Measurements from ENCODE around the gene PDAP1. TPM values are rescaled to one million over a fixed set of nuclear protein-coding genes. Genes with fewer than 3 reads are reported as not detected.
A peak's percentile ranks its signal among the peaks of the same experiment; 100 is the strongest.

The PDAP1 gene
- polyA plus RNA-seq, 2 of the 4 experiments (the other 2 are of a cell fraction) = 81.8 to 347 TPM

DNA sequence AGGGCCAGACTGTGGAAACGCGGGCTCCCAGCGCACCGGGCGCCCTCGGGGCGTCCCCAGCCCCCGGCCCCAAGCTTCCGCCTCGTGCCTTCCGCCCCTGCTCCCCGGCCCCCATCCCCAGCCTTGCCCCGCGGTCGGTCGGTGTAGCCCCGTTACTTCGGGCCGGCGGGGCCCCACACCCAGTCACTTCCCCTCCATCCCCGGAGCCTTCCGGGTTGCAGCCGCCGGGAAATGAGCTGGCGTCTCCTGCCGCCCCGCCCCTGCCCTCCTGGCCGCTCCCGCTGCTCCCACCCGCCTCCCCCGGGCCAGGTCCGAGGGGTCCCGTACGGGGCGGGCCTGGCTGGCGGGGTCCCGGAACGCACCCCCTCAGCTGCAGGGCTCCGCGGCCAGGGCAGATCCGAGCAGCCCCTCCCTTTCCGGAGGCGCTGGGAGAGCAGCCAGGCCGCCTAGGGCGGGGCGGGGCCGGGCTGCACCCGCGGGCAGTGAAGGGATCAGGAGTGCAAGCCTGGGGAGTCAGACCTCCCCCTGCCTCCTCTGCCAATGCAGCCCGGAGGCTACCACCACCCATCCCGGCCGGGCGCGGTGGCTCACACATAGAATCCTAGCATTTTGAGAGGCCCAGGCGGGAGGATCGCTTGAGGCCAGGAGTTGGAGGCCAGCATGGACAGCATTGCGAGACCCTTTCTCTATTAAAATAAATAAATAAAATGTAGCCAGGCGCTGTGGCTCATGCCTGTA lies 33.2 kb downstream of the PDAP1 start:
- FAIRE-seq (no peak), ATAC-seq (peak; percentile 70 to 79), DNase-seq (ENCODE audit: low read depth in 1 of 2, low spot score in 1 of 2) (peak; percentile 73 to 84)
- POLR2A ChIA-PET = interaction anchor here (0.6 to 2.4 kb wide), 4 partner anchors 12 to 96 kb away, joined by 3 to 15 read pairs (median 3); partner anchors contain the start of genes BUD31 and PDAP1
- Histone ChIP-seq H3K4me1 (peaks cover 47% of the 10 kb centered on the region), H3K4me2 (peak overlapping the region; percentile 83), H3K27ac (peak overlapping the region; percentile 95 to 98), H3K9me3 (no peaks in the 10 kb centered on the region), H3K4me3 (peak overlapping the region; percentile 96)
- CTCF ChIA-PET = no interaction called here
- WGBS (ENCODE audit: missing lambda C conversion rate) = 3% methylated on average over 9 of the region's 58 CpGs
- TF ChIP-seq EP300 (IDR thresholded peaks at IDR 0.05) (no peak), JUNB (IDR thresholded peaks at IDR 0.05) (no peak), BHLHE40 (IDR thresholded peaks at IDR 0.05; ENCODE audit: low read depth, low read length) (no peak), POLR2AphosphoS2 (conservative IDR thresholded peaks at IDR 0.05; ENCODE audit: low read length) (no peak), SMC3 (IDR thresholded peaks at IDR 0.05) (no peak), PHF8 (IDR thresholded peaks at IDR 0.05; ENCODE audit: borderline replicate concordance, low read depth) (no peak; the same call in 1 of the 2 replicates), CHD2 (IDR thresholded peaks at IDR 0.05; ENCODE audit: low read length, partially characterized antibody) (no peak), TP53 (CRISPR knock-in tag; IDR thresholded peaks at IDR 0.05) (peak; percentile 70; the same call in 1 of the 2 replicates), MYC (IDR thresholded peaks at IDR 0.05; ENCODE audit: borderline replicate concordance, low read length) (no peak), HDAC2 (IDR thresholded peaks at IDR 0.05) (peak; percentile 64), ESRRA (IDR thresholded peaks at IDR 0.05; ENCODE audit: borderline replicate concordance, low read length) (no peak), KDM5A (IDR thresholded peaks at IDR 0.05) (no peak), EHMT2 (IDR thresholded peaks at IDR 0.05; ENCODE audit: low read depth) (no peak), TFCP2L1 (CRISPR knock-in tag; IDR thresholded peaks at IDR 0.05) (peak; percentile 62; the same call in 1 of the 2 replicates), CBX2 (IDR thresholded peaks at IDR 0.05; ENCODE audit: borderline replicate concordance, low read depth) (no peak), ZNF302 (CRISPR knock-in tag; IDR thresholded peaks at IDR 0.05) (no peak), HOXA7 (CRISPR knock-in tag; IDR thresholded peaks at IDR 0.05) (0 out of 2 replicates have a peak, but pooled peaks have one; percentile 59), ZFP36 (IDR thresholded peaks at IDR 0.05; ENCODE audit: borderline replicate concordance, partially characterized antibody) (no peak), JUN (IDR thresholded peaks at IDR 0.05) (peak in 1 of 2 experiments; percentile 24; a peak in 1 of 5 replicates), EHF (CRISPR knock-in tag; IDR thresholded peaks at IDR 0.05) (no peak), HEYL (CRISPR knock-in tag; IDR thresholded peaks at IDR 0.05) (no peak), HOXB13 (CRISPR knock-in tag; IDR thresholded peaks at IDR 0.05; ENCODE audit: low read depth) (no peak), ZC3H11A (IDR thresholded peaks at IDR 0.05) (no peak), RNF2 (IDR thresholded peaks at IDR 0.05; ENCODE audit: borderline replicate concordance, low read depth) (no peak), POLR2A (IDR thresholded peaks at IDR 0.05; ENCODE audit: low read length) (0 out of 2 replicates have a peak, but pooled peaks have one; percentile 31), FOSB (CRISPR knock-in tag; IDR thresholded peaks at IDR 0.05) (peak; percentile 57; the same call in 1 of the 2 replicates), MAZ (IDR thresholded peaks at IDR 0.05; ENCODE audit: borderline replicate concordance, low read depth, low read length) (no peak), CBX8 (IDR thresholded peaks at IDR 0.05) (no peak), GATA3 (IDR thresholded peaks at IDR 0.05; ENCODE audit: borderline replicate concordance) (0 out of 2 replicates have a peak, but pooled peaks have one; percentile 38), ZSCAN20 (CRISPR knock-in tag; IDR thresholded peaks at IDR 0.05) (no peak), FOXS1 (CRISPR knock-in tag; IDR thresholded peaks at IDR 0.05) (no peak), NPAS2 (CRISPR knock-in tag; IDR thresholded peaks at IDR 0.05; ENCODE audit: borderline replicate concordance) (no peak), KDM1A (IDR thresholded peaks at IDR 0.05; ENCODE audit: low read depth) (peak; percentile 88), RAD21 (conservative IDR thresholded peaks at IDR 0.05 in 1 of 2, IDR thresholded peaks at IDR 0.05 in 1 of 2) (no peak), CHD4 (IDR thresholded peaks at IDR 0.05; ENCODE audit: borderline replicate concordance) (no peak)
- TF ChIP-seq, protein P1, sequence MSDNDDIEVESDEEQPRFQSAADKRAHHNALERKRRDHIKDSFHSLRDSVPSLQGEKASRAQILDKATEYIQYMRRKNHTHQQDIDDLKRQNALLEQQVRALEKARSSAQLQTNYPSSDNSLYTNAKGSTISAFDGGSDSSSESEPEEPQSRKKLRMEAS (IDR thresholded peaks at IDR 0.05) = peak; percentile 61; the same call in 1 of the 2 replicates
- TF ChIP-seq, protein P2, sequence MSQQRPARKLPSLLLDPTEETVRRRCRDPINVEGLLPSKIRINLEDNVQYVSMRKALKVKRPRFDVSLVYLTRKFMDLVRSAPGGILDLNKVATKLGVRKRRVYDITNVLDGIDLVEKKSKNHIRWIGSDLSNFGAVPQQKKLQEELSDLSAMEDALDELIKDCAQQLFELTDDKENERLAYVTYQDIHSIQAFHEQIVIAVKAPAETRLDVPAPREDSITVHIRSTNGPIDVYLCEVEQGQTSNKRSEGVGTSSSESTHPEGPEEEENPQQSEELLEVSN (IDR thresholded peaks at IDR 0.05; ENCODE audit: borderline replicate concordance, low read depth) = no peak
- TF ChIP-seq, protein P3, sequence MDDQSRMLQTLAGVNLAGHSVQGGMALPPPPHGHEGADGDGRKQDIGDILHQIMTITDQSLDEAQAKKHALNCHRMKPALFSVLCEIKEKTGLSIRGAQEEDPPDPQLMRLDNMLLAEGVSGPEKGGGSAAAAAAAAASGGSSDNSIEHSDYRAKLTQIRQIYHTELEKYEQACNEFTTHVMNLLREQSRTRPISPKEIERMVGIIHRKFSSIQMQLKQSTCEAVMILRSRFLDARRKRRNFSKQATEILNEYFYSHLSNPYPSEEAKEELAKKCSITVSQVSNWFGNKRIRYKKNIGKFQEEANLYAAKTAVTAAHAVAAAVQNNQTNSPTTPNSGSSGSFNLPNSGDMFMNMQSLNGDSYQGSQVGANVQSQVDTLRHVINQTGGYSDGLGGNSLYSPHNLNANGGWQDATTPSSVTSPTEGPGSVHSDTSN (IDR thresholded peaks at IDR 0.05) = peak; percentile 58
- TF ChIP-seq, protein P4, sequence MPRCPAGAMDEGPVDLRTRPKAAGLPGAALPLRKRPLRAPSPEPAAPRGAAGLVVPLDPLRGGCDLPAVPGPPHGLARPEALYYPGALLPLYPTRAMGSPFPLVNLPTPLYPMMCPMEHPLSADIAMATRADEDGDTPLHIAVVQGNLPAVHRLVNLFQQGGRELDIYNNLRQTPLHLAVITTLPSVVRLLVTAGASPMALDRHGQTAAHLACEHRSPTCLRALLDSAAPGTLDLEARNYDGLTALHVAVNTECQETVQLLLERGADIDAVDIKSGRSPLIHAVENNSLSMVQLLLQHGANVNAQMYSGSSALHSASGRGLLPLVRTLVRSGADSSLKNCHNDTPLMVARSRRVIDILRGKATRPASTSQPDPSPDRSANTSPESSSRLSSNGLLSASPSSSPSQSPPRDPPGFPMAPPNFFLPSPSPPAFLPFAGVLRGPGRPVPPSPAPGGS (IDR thresholded peaks at IDR 0.05) = peak; percentile 25; the same call in 1 of the 3 replicates
- TF ChIP-seq, protein P5, sequence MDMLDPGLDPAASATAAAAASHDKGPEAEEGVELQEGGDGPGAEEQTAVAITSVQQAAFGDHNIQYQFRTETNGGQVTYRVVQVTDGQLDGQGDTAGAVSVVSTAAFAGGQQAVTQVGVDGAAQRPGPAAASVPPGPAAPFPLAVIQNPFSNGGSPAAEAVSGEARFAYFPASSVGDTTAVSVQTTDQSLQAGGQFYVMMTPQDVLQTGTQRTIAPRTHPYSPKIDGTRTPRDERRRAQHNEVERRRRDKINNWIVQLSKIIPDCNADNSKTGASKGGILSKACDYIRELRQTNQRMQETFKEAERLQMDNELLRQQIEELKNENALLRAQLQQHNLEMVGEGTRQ (IDR thresholded peaks at IDR 0.05) = no peak
